ENCODE data around the gene ZNF76. TPM values are rescaled to one million over a fixed set of nuclear protein-coding genes. Genes with fewer than 3 reads are reported as not detected.
"Not testable (repeated sequence)": the region's sequence is repeated elsewhere in the genome, so short reads cannot be mapped to it uniquely, and the experiment has no call there.

The ZNF76 gene
- total and polyA plus RNA-seq, 2 of the 13 experiments (the other 11 are each of a cell fraction or from before 2014, with no cell fraction given): 13.2 to 26.4 TPM

DNA sequence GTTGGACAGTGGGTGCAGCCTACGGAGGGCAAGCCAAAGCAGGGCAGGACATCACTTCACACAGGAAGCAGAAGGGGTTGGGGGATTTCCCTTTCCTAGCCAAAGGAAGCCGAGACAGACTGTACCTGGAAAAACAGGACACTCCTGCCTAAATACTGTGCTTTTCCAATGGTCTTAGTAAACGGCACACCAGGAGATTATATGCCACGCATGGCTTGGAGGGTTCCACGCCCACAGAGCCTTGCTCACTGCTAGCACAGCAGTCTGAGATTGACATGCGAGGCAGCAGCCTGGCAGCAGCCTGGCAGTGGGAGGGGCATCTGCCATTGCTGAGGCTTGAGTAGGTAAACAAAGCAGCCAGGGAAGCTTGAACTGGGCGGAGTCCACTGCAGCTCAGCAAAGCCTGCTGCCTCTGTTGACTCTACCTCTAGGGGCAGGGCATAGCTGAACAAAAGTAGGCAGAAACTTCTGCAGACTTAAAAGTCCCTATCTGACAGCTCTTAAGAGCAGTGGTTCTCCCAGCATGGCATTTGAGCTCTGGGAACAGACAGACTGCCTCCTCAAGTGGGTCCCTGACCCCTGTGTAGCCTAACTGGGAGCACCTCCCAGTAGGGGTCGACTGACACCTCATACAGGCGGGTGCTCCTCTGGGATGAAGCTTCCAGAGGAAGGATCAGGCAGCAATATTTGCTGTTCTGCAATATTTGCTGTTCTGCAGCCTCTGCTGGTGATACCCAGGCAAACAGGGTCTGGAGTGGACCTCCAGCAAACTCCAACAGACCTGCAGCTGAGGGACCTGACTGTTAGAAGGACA is 72.7 kb downstream of the ZNF76 start (continued):
- TF ChIP-seq, protein P1, sequence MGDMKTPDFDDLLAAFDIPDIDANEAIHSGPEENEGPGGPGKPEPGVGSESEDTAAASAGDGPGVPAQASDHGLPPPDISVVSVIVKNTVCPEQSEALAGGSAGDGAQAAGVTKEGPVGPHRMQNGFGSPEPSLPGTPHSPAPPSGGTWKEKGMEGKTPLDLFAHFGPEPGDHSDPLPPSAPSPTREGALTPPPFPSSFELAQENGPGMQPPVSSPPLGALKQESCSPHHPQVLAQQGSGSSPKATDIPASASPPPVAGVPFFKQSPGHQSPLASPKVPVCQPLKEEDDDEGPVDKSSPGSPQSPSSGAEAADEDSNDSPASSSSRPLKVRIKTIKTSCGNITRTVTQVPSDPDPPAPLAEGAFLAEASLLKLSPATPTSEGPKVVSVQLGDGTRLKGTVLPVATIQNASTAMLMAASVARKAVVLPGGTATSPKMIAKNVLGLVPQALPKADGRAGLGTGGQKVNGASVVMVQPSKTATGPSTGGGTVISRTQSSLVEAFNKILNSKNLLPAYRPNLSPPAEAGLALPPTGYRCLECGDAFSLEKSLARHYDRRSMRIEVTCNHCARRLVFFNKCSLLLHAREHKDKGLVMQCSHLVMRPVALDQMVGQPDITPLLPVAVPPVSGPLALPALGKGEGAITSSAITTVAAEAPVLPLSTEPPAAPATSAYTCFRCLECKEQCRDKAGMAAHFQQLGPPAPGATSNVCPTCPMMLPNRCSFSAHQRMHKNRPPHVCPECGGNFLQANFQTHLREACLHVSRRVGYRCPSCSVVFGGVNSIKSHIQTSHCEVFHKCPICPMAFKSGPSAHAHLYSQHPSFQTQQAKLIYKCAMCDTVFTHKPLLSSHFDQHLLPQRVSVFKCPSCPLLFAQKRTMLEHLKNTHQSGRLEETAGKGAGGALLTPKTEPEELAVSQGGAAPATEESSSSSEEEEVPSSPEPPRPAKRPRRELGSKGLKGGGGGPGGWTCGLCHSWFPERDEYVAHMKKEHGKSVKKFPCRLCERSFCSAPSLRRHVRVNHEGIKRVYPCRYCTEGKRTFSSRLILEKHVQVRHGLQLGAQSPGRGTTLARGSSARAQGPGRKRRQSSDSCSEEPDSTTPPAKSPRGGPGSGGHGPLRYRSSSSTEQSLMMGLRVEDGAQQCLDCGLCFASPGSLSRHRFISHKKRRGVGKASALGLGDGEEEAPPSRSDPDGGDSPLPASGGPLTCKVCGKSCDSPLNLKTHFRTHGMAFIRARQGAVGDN (CRISPR knock-in tag; IDR thresholded peaks at IDR 0.05): peak; percentile 87
- peak; percentile 56; the same call in 1 of the 2 replicates for TF ChIP-seq KDM2A (CRISPR knock-in tag; IDR thresholded peaks at IDR 0.05; ENCODE audit: borderline replicate concordance, low read depth)
- TF ChIP-seq, protein P2, sequence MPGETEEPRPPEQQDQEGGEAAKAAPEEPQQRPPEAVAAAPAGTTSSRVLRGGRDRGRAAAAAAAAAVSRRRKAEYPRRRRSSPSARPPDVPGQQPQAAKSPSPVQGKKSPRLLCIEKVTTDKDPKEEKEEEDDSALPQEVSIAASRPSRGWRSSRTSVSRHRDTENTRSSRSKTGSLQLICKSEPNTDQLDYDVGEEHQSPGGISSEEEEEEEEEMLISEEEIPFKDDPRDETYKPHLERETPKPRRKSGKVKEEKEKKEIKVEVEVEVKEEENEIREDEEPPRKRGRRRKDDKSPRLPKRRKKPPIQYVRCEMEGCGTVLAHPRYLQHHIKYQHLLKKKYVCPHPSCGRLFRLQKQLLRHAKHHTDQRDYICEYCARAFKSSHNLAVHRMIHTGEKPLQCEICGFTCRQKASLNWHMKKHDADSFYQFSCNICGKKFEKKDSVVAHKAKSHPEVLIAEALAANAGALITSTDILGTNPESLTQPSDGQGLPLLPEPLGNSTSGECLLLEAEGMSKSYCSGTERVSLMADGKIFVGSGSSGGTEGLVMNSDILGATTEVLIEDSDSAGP (CRISPR knock-in tag; IDR thresholded peaks at IDR 0.05; ENCODE audit: borderline replicate concordance): peak; percentile 65; the same call in 1 of the 2 replicates
- 0 out of 2 replicates have a peak, but pooled peaks have one; percentile 44 for TF ChIP-seq ZBTB3 (CRISPR knock-in tag; IDR thresholded peaks at IDR 0.05; ENCODE audit: borderline replicate concordance, low read depth)
- TF ChIP-seq, protein P3, sequence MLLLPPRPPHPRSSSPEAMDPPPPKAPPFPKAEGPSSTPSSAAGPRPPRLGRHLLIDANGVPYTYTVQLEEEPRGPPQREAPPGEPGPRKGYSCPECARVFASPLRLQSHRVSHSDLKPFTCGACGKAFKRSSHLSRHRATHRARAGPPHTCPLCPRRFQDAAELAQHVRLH (CRISPR knock-in tag; IDR thresholded peaks at IDR 0.05; ENCODE audit: borderline replicate concordance, low read depth): peak; percentile 53; the same call in 1 of the 2 replicates
- TF ChIP-seq, protein P4, sequence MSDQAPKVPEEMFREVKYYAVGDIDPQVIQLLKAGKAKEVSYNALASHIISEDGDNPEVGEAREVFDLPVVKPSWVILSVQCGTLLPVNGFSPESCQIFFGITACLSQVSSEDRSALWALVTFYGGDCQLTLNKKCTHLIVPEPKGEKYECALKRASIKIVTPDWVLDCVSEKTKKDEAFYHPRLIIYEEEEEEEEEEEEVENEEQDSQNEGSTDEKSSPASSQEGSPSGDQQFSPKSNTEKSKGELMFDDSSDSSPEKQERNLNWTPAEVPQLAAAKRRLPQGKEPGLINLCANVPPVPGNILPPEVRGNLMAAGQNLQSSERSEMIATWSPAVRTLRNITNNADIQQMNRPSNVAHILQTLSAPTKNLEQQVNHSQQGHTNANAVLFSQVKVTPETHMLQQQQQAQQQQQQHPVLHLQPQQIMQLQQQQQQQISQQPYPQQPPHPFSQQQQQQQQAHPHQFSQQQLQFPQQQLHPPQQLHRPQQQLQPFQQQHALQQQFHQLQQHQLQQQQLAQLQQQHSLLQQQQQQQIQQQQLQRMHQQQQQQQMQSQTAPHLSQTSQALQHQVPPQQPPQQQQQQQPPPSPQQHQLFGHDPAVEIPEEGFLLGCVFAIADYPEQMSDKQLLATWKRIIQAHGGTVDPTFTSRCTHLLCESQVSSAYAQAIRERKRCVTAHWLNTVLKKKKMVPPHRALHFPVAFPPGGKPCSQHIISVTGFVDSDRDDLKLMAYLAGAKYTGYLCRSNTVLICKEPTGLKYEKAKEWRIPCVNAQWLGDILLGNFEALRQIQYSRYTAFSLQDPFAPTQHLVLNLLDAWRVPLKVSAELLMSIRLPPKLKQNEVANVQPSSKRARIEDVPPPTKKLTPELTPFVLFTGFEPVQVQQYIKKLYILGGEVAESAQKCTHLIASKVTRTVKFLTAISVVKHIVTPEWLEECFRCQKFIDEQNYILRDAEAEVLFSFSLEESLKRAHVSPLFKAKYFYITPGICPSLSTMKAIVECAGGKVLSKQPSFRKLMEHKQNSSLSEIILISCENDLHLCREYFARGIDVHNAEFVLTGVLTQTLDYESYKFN (CRISPR knock-in tag; conservative IDR thresholded peaks at IDR 0.05): peak; percentile 81
- not testable (repeated sequence) for TF ChIP-seq SP1, FOXP1 (IDR thresholded peaks at IDR 0.05)
- TF ChIP-seq SP1 (CRISPR knock-in tag; IDR thresholded peaks at IDR 0.05): peak; percentile 82
- peak; percentile 70; the same call in 1 of the 2 replicates for TF ChIP-seq HDAC1 (CRISPR knock-in tag; IDR thresholded peaks at IDR 0.05)
- 0 out of 4 replicates have a peak, but pooled peaks of 1 of the 2 experiments have one; percentile 32 for TF ChIP-seq KLF16 (CRISPR knock-in tag; IDR thresholded peaks at IDR 0.05)
- peak; percentile 66 for TF ChIP-seq FOXA1 (IDR thresholded peaks at IDR 0.05)
- TF ChIP-seq FOXA1 (CRISPR knock-in tag; IDR thresholded peaks at IDR 0.05): peak; percentile 99
- peak; percentile 90; the same call in 1 of the 2 replicates for TF ChIP-seq ZIK1 (CRISPR knock-in tag; IDR thresholded peaks at IDR 0.05; ENCODE audit: borderline replicate concordance, low read depth)
- peak; percentile 98; the same call in 1 of the 2 replicates for TF ChIP-seq MYNN (CRISPR knock-in tag; IDR thresholded peaks at IDR 0.05; ENCODE audit: low read depth)
- TF ChIP-seq MXI1 (IDR thresholded peaks at IDR 0.05; ENCODE audit: borderline replicate concordance, low read depth, low read length): peak; percentile 45; the same call in 1 of the 3 replicates
- TF ChIP-seq ZFX (CRISPR knock-in tag; IDR thresholded peaks at IDR 0.05; ENCODE audit: low read depth): 0 out of 2 replicates have a peak, but pooled peaks have one; percentile 29
- TF ChIP-seq, protein P5, sequence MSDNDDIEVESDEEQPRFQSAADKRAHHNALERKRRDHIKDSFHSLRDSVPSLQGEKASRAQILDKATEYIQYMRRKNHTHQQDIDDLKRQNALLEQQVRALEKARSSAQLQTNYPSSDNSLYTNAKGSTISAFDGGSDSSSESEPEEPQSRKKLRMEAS (IDR thresholded peaks at IDR 0.05): peak; percentile 22; the same call in 1 of the 2 replicates
- peak; percentile 72 for TF ChIP-seq FOXP1 (CRISPR knock-in tag; IDR thresholded peaks at IDR 0.05)
